Endothelial cell of umbilical vein (primary cell): ENCODE results near the gene B4GALNT1.

ENCODE experiments used
- EZH2 ChIP-seq: IDR thresholded peaks from 2 replicates; pipeline ENCODE4 v1.6.1; 2012; ENCODE audit warnings: borderline replicate concordance, low read depth, mild to moderate bottlenecking, moderate library complexity, low read length, inconsistent platforms; ENCODE audit not compliant: severe bottlenecking
- FOS ChIP-seq: IDR thresholded peaks from 2 replicates; pipeline ENCODE4 v1.6.1; 2011; ENCODE audit warnings: mild to moderate bottlenecking, low read length, moderate library complexity, borderline replicate concordance; ENCODE audit not compliant: insufficient read depth
- MYC ChIP-seq: IDR thresholded peaks from one replicate; pipeline ENCODE4 v1.6.1; 2011; ENCODE audit warnings: mild to moderate bottlenecking, low read depth, low read length
- POLR2A ChIP-seq: IDR thresholded peaks from 2 replicates; pipeline ENCODE4 v1.6.1; 2012; ENCODE audit warnings: low read depth, mild to moderate bottlenecking, control low read depth, low read length
- POLR2AphosphoS5 ChIP-seq: IDR thresholded peaks from 2 replicates; pipeline ENCODE4 v1.6.1; 2012; ENCODE audit warnings: low read depth, mild to moderate bottlenecking, control low read depth, low read length, moderate library complexity; ENCODE audit not compliant: insufficient read depth
- TF ChIP-seq, protein P1 (sequence below), 2 donors: IDR thresholded peaks; 1 replicate in 1 of 2; 2 replicates in 1 of 2; pipeline ENCODE4 v1.5.1; 2011; ENCODE audit warnings: low read length in 2 of 2, mild to moderate bottlenecking in 2 of 2, moderate library complexity in 2 of 2, control low read depth in 1 of 2, inconsistent platforms in 1 of 2, low read depth in 1 of 2; ENCODE audit not compliant: insufficient read depth in 1 of 2; ENCODE audit errors: extremely low read depth in 1 of 2
- TF ChIP-seq, protein P2 (sequence below): IDR thresholded peaks from 2 replicates; pipeline ENCODE4 v1.6.1; 2011; ENCODE audit not compliant: insufficient read depth, insufficient read length

DNA sequence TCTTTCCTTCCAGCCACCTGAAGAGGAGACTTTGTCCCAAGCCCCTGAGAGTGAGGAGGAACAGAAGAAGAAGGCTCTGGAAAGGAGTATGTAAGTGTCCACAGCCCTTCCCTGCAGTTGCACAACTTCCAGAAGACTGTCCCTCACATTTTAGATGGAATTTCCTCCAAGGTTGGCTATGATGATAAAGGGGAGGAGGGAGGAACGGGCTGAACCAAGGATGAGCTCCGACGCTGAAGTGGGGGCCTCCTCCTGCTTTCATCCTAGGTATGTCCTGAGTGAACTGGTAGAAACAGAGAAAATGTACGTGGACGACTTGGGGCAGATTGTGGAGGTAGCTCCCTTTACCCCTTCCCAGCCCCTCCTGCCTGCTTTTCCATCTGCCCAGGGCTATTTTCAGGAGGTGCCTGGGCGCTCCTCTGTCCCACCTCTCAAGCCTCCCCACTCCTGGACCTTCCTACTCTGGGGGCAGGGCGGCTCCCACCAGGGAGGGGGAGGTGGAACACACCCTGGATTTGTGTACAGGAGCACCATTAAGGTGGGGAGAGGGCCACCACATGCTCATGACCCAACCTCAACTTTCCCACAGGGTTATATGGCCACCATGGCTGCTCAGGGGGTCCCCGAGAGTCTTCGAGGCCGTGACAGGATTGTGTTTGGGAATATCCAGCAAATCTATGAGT is 19.4 kb downstream of the B4GALNT1 start:
- no peak for TF ChIP-seq POLR2A
- TF ChIP-seq, protein P1, sequence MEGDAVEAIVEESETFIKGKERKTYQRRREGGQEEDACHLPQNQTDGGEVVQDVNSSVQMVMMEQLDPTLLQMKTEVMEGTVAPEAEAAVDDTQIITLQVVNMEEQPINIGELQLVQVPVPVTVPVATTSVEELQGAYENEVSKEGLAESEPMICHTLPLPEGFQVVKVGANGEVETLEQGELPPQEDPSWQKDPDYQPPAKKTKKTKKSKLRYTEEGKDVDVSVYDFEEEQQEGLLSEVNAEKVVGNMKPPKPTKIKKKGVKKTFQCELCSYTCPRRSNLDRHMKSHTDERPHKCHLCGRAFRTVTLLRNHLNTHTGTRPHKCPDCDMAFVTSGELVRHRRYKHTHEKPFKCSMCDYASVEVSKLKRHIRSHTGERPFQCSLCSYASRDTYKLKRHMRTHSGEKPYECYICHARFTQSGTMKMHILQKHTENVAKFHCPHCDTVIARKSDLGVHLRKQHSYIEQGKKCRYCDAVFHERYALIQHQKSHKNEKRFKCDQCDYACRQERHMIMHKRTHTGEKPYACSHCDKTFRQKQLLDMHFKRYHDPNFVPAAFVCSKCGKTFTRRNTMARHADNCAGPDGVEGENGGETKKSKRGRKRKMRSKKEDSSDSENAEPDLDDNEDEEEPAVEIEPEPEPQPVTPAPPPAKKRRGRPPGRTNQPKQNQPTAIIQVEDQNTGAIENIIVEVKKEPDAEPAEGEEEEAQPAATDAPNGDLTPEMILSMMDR (IDR thresholded peaks at IDR 0.05; ENCODE audit: extremely low read depth in 1 of 2, insufficient read depth in 1 of 2, low read depth in 1 of 2, low read length in 2 of 2) = no peak
- TF ChIP-seq EZH2 = no peak
- no peak for TF ChIP-seq POLR2AphosphoS5
- no peak for TF ChIP-seq FOS
- no peak for TF ChIP-seq MYC
- TF ChIP-seq, protein P2, sequence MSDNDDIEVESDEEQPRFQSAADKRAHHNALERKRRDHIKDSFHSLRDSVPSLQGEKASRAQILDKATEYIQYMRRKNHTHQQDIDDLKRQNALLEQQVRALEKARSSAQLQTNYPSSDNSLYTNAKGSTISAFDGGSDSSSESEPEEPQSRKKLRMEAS = no peak
